Astrocyte of the cerebellum (primary cell): ENCODE data around the gene SETBP1.

Experiments
- DNase-seq: peaks from one replicate; pipeline ENCODE4 v3.0.0-alpha.2; 2011; ENCODE audit warnings: low read depth
- H3K4me3 ChIP-seq: 2 replicates; pipeline ENCODE4 v1.5.1; 2011; ENCODE audit warnings: mild to moderate bottlenecking, low read depth, low read length, moderate library complexity
- in situ Hi-C: cut with HindIII; loops from 2 replicates; pipeline ENCODE4 v1.10.0; 2017; ENCODE audit warnings: low sequenced_read_pairs
- TF ChIP-seq, protein P1 (sequence below): IDR thresholded peaks from 2 replicates; pipeline ENCODE4 v1.5.1; 2012; ENCODE audit warnings: low read length, low read depth, moderate library complexity, mild to moderate bottlenecking; ENCODE audit errors: missing control alignments

SETBP1 gene

DNA sequence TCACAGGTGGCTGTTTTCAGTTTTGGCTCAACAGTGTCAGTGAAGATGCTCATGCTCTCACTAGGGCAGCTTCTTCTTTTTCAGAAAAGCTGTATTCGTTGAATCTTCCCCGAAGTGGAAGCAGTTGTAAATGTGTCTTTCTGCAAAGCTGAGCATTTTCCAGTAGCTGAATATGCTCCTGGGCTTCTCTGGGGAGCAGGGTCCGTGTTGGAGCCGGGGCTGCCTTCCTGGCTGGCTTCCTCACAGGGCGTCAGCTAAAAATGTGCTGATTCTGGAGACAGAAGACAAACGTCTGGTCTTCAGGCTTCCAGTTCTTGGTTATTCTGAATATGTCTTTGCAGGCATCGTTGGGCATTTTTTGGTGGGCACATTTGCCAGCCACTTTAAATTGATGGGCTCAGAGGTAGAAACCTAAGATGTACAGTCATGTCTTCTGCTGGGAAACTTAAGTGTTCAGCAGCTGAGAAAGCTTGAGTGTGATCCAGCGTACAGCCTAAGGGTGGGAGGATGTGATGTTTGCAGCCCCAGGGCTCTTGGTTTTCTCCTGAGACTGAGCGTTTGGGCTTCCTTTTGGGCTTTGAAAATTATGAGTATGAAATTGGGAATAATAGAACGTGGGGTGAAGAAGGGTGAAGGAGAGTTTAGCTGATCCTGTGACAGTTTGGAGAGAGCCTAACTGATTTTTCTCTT, 19.0 kb downstream of the SETBP1 start:
- in situ Hi-C loops, result no loop called here
- DNase-seq, result no peak
- H3K4me3 ChIP-seq, result no peak overlapping the region
- TF ChIP-seq, protein P1, sequence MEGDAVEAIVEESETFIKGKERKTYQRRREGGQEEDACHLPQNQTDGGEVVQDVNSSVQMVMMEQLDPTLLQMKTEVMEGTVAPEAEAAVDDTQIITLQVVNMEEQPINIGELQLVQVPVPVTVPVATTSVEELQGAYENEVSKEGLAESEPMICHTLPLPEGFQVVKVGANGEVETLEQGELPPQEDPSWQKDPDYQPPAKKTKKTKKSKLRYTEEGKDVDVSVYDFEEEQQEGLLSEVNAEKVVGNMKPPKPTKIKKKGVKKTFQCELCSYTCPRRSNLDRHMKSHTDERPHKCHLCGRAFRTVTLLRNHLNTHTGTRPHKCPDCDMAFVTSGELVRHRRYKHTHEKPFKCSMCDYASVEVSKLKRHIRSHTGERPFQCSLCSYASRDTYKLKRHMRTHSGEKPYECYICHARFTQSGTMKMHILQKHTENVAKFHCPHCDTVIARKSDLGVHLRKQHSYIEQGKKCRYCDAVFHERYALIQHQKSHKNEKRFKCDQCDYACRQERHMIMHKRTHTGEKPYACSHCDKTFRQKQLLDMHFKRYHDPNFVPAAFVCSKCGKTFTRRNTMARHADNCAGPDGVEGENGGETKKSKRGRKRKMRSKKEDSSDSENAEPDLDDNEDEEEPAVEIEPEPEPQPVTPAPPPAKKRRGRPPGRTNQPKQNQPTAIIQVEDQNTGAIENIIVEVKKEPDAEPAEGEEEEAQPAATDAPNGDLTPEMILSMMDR, result no peak

DNA sequence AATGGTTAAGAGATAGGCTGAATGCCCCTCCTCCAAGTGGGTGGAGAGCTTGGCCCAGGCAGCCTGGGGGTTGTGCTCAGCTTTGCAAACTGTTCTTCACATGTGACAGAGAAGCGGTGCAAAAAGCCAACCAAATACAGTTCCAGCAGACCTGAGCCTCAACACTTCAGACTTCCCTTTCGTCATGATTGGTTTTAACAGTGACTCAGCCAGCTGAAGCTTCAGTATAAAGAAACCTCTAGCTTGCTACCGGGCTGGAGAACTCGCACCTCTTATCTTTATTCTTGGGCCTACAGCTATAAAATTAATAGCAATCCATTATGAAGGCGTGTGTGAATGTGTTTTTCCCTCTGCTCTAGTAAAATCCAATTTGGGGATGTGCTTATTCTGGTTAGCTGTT, 20.0 kb downstream of the SETBP1 start:
- no peak for DNase-seq
- no peak overlapping the region for H3K4me3 ChIP-seq

DNA sequence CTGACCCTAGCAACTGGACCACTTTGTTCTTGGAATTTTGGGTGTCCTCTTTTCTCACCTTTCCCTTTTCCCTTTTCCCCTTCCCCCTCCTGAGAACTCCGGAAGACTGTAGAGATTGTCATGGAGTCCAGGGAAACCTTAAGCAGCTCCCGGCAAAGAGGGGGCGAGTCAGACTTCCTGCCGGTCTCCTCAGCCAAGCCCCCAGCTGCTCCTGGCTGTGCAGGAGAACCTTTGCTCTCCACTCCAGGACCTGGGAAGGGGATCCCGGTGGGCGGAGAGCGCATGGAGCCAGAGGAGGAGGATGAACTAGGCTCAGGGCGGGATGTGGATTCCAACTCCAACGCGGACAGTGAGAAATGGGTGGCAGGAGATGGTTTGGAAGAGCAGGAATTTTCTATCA, 20.5 kb downstream of the SETBP1 start:
- no peak for DNase-seq
- H3K4me3 ChIP-seq, result no peak overlapping the region
- in situ Hi-C loops, result no loop called here
- TF ChIP-seq, protein P1, result no peak

More for the DNA sequence above, 20.0 kb downstream of the SETBP1 start:
- in situ Hi-C loops, result no loop called here
- TF ChIP-seq, protein P1, result no peak

DNA sequence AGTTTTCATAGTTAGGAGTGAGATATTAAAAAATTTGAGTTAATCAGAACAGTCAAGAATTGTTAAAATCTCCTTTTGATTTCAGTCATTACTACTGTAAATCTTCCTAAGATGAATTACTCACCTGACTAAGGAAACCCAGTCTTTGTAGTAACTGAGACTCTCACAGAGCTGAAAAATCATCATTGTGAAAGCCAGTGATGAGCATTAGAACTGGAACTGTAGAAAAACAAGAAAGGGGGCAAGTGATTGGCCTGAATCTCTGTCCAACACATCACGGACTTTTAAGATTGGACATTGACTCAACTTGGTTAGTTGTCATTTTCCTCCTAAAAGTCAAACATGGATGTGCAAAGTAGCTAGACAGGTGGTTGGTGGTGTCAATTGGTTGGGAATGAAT, 21.9 kb downstream of the SETBP1 start:
- TF ChIP-seq, protein P1, result no peak
- DNase-seq, result no peak
- in situ Hi-C loops, result no loop called here
- no peak overlapping the region for H3K4me3 ChIP-seq

DNA sequence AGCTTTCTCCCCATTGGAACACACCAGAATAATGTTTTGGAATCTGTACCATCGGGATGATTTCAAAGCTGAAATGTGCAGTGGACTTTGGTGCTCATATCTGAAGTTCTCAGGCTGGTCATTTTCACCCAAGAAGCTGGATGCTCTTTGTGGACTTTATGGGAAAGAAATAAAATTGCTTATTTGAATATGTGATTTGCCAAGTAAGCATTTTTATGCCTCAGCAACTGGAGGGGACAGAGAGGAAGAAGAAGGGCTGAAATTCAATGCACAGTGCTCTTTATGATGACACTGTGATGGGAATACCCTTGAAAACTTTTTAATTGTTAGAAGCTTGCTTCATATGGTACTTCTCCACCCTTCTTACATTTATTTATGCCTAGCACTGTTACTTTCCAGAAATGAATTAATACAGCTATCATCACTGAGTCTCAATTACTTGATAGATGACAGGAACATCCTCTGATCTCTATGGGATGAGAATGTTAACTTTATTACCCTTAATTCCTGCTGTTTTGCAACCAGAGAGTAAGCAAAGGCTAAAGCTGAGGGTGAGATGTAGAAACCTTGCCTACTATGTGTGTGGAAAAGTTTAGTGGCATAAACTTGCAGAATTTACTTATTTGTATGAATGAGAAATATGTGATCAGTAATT, 23.6 kb downstream of the SETBP1 start:
- TF ChIP-seq, protein P1, result no peak
- no peak overlapping the region for H3K4me3 ChIP-seq
- DNase-seq, result no peak
- in situ Hi-C loops, result no loop called here

DNA sequence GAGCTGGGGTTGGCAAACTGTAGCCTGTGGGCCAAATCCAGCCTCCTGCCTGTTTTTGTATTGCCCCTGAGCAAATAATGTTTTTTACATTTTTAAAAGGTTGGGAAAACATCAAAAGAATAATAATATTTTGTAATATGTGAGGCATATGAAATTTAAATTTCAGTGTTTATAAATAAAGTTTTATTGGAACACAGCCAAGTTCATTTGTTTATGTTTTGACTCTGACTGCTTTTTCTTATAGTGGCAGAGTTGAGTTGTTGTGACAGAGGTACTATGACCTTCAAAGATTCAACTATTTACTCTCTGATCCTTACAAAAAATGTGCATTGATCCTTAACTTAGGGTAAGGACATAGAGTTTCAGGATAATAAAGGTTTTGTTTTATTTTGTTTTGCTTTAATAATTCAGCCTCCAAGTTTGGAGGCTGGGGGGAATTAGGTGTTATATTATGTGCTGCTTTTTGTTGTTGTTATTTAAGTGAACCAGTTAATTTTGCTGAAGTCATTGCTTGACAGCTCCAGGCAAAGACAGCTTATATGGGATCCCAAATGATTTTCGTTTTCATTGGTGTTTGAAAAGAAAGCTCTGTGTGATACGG, 24.5 kb downstream of the SETBP1 start:
- no peak overlapping the region for H3K4me3 ChIP-seq
- TF ChIP-seq, protein P1, result no peak
- no peak for DNase-seq
- in situ Hi-C loops, result no loop called here
